Measurements from ENCODE around the gene CHD9. TPM values are rescaled to one million over a fixed set of nuclear protein-coding genes. Genes with fewer than 3 reads are reported as not detected.
"Not testable (repeated sequence)": the region's sequence is repeated elsewhere in the genome, so short reads cannot be mapped to it uniquely, and the experiment has no call there.

Gene CHD9
- 167 TPM for total RNA-seq

GRCh38 chr16:53054670-53055485, at the start of gene CHD9:
Gene CHD9, plus strand, starts transcription at chr16:53054991. Its CDS starts 101,099 bp downstream, at chr16:53156090.
- DNase-seq (ENCODE audit: low spot score in 2 of 2) (peak; percentile 83 to 93), FAIRE-seq (no peak)

DNA sequence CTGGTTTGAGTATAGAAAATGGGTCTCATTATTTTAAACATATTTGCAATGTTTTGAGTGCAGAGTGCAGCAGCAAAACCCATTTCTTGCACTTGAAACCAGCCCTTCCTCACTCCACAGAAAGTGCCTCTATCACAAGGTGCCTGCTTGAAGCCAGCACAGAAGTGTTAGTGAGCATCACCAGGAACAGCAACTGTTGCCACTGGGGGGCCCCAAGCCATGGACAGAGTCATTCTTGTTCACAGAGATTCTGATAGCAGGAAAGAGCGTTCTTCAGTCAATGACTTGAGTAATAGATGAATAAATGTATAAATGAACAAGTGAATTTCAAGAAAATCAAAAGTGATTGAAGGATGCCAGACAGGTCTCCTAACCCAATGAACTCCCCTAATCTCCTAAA, 47.7 kb upstream of the CHD9 start:
- FAIRE-seq (no peak), DNase-seq (ENCODE audit: low spot score in 2 of 2) (no peak)

GRCh38 chr16:53014287-53014686, 40.5 kb upstream of the CHD9 start:
- no peak for FAIRE-seq
- DNase-seq (ENCODE audit: low spot score in 2 of 2): no peak

DNA sequence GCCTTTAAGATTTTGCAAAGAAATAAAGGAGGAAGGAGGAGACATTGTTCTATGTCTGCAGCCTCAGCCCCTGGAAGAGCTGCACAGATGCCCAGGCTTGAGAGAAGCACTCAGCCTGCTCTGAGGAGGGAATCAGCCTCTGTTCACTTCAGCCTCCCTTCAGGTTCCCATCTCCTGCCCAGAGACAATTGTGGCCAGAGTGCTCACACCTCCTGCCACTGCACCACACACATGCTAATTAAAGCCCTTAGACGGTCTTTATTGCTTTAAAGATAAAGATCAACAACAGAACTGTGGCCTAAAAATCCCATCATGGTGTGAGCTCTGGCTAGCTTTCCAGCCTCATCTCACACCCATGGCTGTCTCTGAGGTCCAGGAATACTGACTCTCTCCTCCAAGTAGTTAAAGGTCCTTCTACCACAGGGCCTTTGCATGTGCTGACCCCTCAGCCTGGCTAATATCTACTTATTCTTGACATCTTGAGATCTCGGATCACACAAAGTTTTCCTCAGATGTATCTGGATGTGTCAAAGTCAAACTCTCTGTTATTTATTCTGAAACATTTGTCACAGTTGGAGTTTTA, 35.9 kb upstream of the CHD9 start:
- DNase-seq (ENCODE audit: low spot score in 2 of 2): no peak
- FAIRE-seq: no peak

DNA sequence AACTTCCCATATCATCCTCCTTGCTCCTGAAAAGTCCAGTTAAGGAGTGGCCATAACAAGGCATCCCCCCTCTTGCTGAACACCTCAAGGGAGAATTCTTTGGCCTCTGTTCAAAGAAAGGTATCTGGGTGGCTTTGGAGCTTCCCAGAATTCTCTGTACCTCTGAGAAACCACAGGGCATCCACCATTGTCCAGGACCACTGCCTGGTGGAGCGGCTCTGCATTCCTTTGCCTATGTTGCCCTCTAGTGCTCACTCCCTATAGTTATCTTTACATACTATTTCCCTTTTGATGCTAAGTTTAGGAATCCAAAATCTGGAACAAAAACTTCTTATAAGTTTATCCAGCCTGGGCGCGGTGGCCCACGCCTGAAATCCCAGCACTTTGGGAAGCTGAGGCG, 32.4 kb upstream of the CHD9 start:
- DNase-seq (ENCODE audit: low spot score in 2 of 2) (peak in 1 of 2 donors; percentile 62), FAIRE-seq (no peak)

DNA sequence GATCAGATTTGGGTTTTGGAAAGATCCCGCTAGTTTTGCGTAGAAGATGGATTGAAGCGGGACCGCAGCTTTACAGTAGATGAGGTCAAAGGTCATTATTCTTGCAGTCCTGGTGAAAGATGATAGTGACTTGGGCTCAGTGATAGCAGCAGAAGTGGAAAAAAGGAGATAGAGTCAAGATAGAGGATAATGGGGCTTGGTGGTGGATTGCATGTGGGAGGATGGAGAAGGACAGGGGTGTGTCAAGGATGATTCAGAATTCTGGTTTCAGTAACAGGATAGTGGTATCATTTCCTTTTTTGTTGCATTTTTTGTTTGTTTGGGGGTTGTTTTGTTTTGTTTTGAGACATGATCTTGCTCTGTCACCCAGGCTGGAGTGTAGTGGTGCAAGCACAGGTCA, 30.7 kb upstream of the CHD9 start:
- DNase-seq (ENCODE audit: low spot score in 2 of 2): no peak
- no peak for FAIRE-seq

- FAIRE-seq: no peak
- no peak for DNase-seq (ENCODE audit: low spot score in 2 of 2)
Measured at GRCh38 chr16:53029971-53030370, 24.8 kb upstream of the CHD9 start.

- DNase-seq (ENCODE audit: low spot score in 2 of 2): no peak
- no peak for FAIRE-seq
Measured at GRCh38 chr16:53031323-53031942, 23.4 kb upstream of the CHD9 start.

- FAIRE-seq (no peak), DNase-seq (ENCODE audit: low spot score in 2 of 2) (no peak)
Measured at GRCh38 chr16:53034306-53034705, 20.5 kb upstream of the CHD9 start.

GRCh38 chr16:53035176-53035942, 19.4 kb upstream of the CHD9 start:
- no peak for DNase-seq (ENCODE audit: low spot score in 2 of 2)
- no peak for FAIRE-seq

DNA sequence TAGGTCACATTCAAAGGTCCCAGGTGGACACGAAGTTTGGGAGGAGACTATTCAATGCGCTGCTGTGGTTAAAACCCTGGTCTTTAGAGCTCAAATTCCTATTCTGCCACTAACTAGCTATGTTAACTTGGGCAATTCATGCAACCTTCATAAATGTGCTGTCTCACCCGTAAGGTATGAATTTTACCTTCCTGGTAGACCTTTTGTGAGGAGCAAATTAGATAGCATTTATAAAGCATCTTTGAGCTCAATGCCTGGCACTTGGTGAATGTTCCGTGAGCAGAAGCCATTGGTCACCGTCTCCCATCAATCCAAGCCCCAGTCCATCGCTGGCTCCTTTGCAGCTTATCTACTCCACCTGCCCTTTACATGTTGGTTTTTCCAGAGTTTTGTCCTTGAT, 18.7 kb upstream of the CHD9 start:
- FAIRE-seq (no peak), DNase-seq (ENCODE audit: low spot score in 2 of 2) (no peak)

DNA sequence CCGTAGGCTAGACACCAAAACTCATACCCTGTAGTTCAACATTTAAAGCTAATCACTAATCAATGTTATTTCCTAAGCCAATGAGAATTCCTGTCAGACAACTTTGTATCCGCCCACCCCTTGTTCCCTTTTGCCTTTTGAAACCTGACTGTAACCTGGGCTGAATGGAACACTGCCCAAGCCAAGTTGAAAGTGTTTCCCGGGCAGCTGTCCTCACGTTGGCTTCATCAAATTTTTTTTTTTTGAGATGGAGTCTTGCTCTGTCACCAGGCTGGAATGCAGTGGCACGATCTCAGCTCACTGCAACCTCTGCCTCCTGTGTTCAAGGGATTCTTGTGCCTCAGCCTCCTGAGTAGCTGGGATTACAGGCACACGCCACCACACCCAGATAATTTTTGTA, 18.1 kb upstream of the CHD9 start:
- FAIRE-seq; DNase-seq (ENCODE audit: low spot score in 2 of 2): not testable (repeated sequence)

- DNase-seq (ENCODE audit: low spot score in 2 of 2): no peak
- no peak for FAIRE-seq
Measured at GRCh38 chr16:53040788-53041187, 14.0 kb upstream of the CHD9 start.

GRCh38 chr16:53041320-53042051, 13.3 kb upstream of the CHD9 start:
- no peak for FAIRE-seq
- DNase-seq (ENCODE audit: low spot score in 2 of 2): no peak

- no peak for FAIRE-seq
- no peak for DNase-seq (ENCODE audit: low spot score in 2 of 2)
Measured at GRCh38 chr16:53042235-53042701, 12.5 kb upstream of the CHD9 start.

GRCh38 chr16:53043428-53043831, 11.4 kb upstream of the CHD9 start:
- FAIRE-seq: no peak

GRCh38 chr16:53043986-53044601, 10.7 kb upstream of the CHD9 start:
- no peak for FAIRE-seq
- no peak for DNase-seq (ENCODE audit: low spot score in 2 of 2)

More at GRCh38 chr16:53043428-53043831, 11.4 kb upstream of the CHD9 start:
- DNase-seq (ENCODE audit: low spot score in 2 of 2): no peak

DNA sequence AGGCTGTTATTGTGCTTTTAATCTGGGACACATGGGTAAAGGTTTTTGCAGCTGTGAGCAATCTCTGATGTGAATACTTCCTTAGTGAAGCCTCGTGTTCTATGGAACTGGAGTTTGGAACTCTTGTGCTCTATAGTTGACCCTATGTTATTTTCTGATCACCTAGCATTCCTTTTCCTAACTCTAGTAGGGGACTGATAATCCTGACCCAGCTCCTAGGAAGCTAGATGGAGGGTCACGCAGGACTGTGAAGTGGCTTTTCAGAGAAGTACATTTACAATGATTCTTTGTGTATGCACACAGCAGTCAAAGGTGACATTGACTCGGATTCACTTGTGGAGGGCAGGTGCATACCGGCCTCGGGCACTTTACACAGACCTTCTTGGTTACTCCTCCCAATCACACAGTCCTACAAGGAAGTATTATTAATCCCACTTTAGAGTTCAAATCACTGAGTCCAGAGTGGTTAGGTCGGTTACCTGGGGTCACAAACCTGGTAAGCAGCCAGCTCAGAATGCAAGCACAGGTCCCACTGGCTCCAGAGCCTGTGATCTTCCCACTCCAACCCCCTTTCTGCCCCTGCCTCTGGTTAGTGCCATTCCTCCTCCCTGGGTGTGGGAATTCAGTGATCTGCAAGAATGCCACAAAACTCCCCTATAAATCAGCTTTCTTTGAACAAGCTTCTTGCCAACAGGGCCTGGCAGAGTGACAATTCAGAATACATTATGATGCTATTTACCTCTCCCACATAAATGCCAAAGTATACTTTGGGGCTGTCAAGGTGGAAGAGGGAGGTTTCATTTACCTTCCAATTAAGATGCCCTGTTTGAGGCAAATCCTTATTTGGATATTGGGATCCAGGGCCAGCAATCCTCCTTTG, 9.2 kb upstream of the CHD9 start:
- FAIRE-seq: no peak

DNA sequence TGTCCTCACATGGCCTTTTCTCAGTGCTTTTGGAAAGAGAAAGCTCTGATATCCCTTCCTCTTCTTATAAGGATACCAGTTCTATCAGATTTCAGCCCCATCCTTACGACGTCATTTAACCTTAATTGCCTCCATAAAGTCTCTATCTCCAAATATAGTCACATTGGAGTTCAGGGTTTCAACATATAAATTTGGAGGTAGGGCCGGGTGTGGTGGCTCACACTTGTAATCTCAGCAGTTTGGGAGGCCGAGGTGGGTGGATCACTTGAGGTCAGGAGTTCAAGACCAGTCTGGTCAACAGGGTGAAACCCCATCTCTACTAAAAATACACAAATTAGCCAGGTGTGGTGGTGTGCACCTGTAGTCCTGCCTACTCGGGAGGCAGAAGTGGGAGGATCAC, 7.3 kb upstream of the CHD9 start:
- DNase-seq (ENCODE audit: low spot score in 2 of 2); FAIRE-seq: not testable (repeated sequence)

More for the DNA sequence above, 9.2 kb upstream of the CHD9 start:
- no peak for DNase-seq (ENCODE audit: low spot score in 2 of 2)

Measured in frontal cortex (tissue), 4 donors.